ENCODE data around the gene GPN2. TPM values are rescaled to one million over a fixed set of nuclear protein-coding genes. Genes with fewer than 3 reads are reported as not detected.
"Not testable (repeated sequence)": the region's sequence is repeated elsewhere in the genome, so short reads cannot be mapped to it uniquely, and the experiment has no call there.

GPN2 gene
- total RNA-seq, 2 experiments from 2014 or later: 44.3 to 45.6 TPM

- POLR2A ChIA-PET: interaction anchor here (0.5 to 3.3 kb wide), 9 partner anchors 11 to 1746 kb away, joined by 3 to 18 read pairs (median 4); partner anchors contain the start of genes GPN2 and NUDC
- Mint-ChIP-seq H3K9me3 (ENCODE audit: low read depth) (no peaks in the 10 kb centered on the region), H3K4me3 (peak overlapping the region; percentile 94), H3K4me1 (peaks cover 17% of the 10 kb centered on the region), H3K27me3 (no peaks in the 10 kb centered on the region), H3K27ac (peak overlapping the region; percentile 100), H3K36me3 (ENCODE audit: low read depth) (peaks cover 3% of the 10 kb centered on the region)
- no peak for ATAC-seq
- DNase-seq: no peak
- CTCF ChIA-PET: interaction anchor here (0.6 to 3.2 kb wide), 7 partner anchors 11 to 683 kb away, joined by 3 to 20 read pairs (median 3); partner anchors contain the start of genes GPN2 and NUDC
- intact Hi-C loops (cut with DNase I, micrococcal nuclease): loop anchor here (1.0 to 2.0 kb wide), 6 partner anchors 11 to 400 kb away; partner anchors contain the start of genes GPN2 (in 2 of the 2), NUDC (in 2 of the 2) and WDTC1 (in 1 of the 2)
These were observed 10.9 kb upstream of the GPN2 start for GRCh38 chr1:26900815-26901511.

- peak within 1 kb of the TSS; percentile 94 for H3K4me3 Mint-ChIP-seq
- intact Hi-C loops (cut with DNase I, micrococcal nuclease): loop anchor here (1.0 to 2.0 kb wide), 6 partner anchors 10 to 399 kb away; partner anchors contain the start of genes GPN2 (in 2 of the 2), NUDC (in 2 of the 2) and WDTC1 (in 1 of the 2)
- no peaks in the 10 kb centered on the region for H3K27me3 Mint-ChIP-seq
- H3K27ac Mint-ChIP-seq: peak within 1 kb of the TSS; percentile 100
- ATAC-seq: peak; percentile 93
- POLR2A ChIA-PET: interaction anchor here (0.5 to 3.3 kb wide), 12 partner anchors 10 to 1747 kb away, joined by 3 to 18 read pairs (median 4); partner anchors contain the start of genes GPN2 and NUDC
- H3K9me3 Mint-ChIP-seq (ENCODE audit: low read depth): no peaks in the 10 kb centered on the region
- H3K4me1 Mint-ChIP-seq: peaks cover 17% of the 10 kb centered on the region
- CTCF ChIA-PET: interaction anchor here (0.6 to 3.2 kb wide), 10 partner anchors 10 to 683 kb away, joined by 3 to 20 read pairs (median 4); partner anchors contain the start of genes GPN2 and NUDC
- DNase-seq: peak; percentile 95
- H3K36me3 Mint-ChIP-seq (ENCODE audit: low read depth): peaks cover 5% of the 10 kb centered on the region
These were observed 10.1 kb upstream of the GPN2 start, which contains the start of gene GPATCH3 for GRCh38 chr1:26900001-26900814. Gene GPATCH3, minus strand, starts transcription at chr1:26900467. Its CDS starts 25 bp downstream, at chr1:26900442.

- no peak for DNase-seq
These were observed 7.3 kb upstream of the GPN2 start for GRCh38 chr1:26897351-26897750.

GRCh38 chr1:26894263-26894662, 4.2 kb upstream of the GPN2 start:
- POLR2A ChIA-PET: no interaction called here
- H3K27ac Mint-ChIP-seq: no peak overlapping the region
- intact Hi-C loops (cut with DNase I, micrococcal nuclease): no loop called here

More at GRCh38 chr1:26897351-26897750, 7.3 kb upstream of the GPN2 start:
- Mint-ChIP-seq H3K4me3 (no peak overlapping the region), H3K27me3 (no peaks in the 10 kb centered on the region), H3K9me3 (ENCODE audit: low read depth) (no peaks in the 10 kb centered on the region), H3K27ac (no peak overlapping the region), H3K4me1 (peaks cover 17% of the 10 kb centered on the region), H3K36me3 (ENCODE audit: low read depth) (peaks cover 20% of the 10 kb centered on the region)
- CTCF ChIA-PET: interaction anchor here (0.7 to 1.5 kb wide), 3 partner anchors 7 to 407 kb away, joined by 3 to 11 read pairs (median 3); partner anchors contain the start of gene GPN2
- no peak for ATAC-seq
- POLR2A ChIA-PET: interaction anchor here (0.6 to 0.7 kb wide), 3 partner anchors 204 to 478 kb away, joined by 3 to 6 read pairs (median 5); no protein-coding TSS in a partner anchor
- intact Hi-C loops (cut with DNase I, micrococcal nuclease): no loop called here

GRCh38 chr1:26890467-26890796, 349 bp upstream of the GPN2 start:
- Mint-ChIP-seq H3K27me3 (no peaks in the 10 kb centered on the region), H3K36me3 (ENCODE audit: low read depth) (peaks cover 39% of the 10 kb centered on the region), H3K4me1 (peaks cover 22% of the 10 kb centered on the region), H3K9me3 (ENCODE audit: low read depth) (no peaks in the 10 kb centered on the region), H3K4me3 (peak overlapping the region; percentile 92), H3K27ac (peak overlapping the region; percentile 91)
- DNase-seq (no peak), ATAC-seq (peak; percentile 20)
- POLR2A ChIA-PET: interaction anchor here (0.5 to 2.6 kb wide), 14 partner anchors 10 to 1934 kb away, joined by 3 to 20 read pairs (median 4); partner anchors contain the start of genes DHDDS, GPATCH3 and NUDC
- CTCF ChIA-PET: interaction anchor here (0.6 to 2.4 kb wide), 11 partner anchors 8 to 306 kb away, joined by 3 to 20 read pairs (median 3); partner anchors contain the start of gene GPATCH3
- intact Hi-C loops (cut with DNase I, micrococcal nuclease): loop anchor here (1.0 to 2.0 kb wide), 5 partner anchors 10 to 265 kb away; partner anchors contain the start of genes GPATCH3 (in 2 of the 2), NUDC (in 2 of the 2) and SLC9A1 (in 1 of the 2)

More at GRCh38 chr1:26894263-26894662, 4.2 kb upstream of the GPN2 start:
- Mint-ChIP-seq H3K36me3 (ENCODE audit: low read depth) (peaks cover 23% of the 10 kb centered on the region), H3K9me3 (ENCODE audit: low read depth) (no peaks in the 10 kb centered on the region), H3K4me1 (peaks cover 13% of the 10 kb centered on the region), H3K27me3 (no peaks in the 10 kb centered on the region), H3K4me3 (no peak overlapping the region)
- DNase-seq (no peak), ATAC-seq (no peak)
- CTCF ChIA-PET: interaction anchor here (0.5 to 1.4 kb wide), 4 partner anchors 15 to 267 kb away, joined by 3 read pairs; partner anchors contain the start of gene SFN

DNA sequence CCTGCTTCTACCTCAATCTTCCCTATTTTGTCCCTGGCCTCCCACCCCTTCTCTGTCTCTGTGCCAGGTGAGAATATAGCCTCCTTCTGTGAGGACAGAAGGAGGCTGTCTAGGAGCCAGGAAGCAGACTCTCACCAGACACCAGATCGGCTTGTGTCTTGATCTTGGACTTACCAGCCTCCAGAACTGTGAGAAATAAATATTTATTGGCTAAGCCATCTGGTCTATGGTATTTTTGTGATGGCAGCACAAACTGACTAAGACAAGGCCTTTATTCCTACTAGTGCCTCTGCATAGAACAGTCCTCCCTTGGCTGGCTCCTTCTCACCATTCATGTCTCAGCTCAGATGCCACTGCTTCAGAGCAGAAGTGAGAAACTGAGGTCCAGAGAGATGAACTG, 1.9 kb downstream of the GPN2 start:
- Mint-ChIP-seq H3K4me1 (peaks cover 22% of the 10 kb centered on the region), H3K36me3 (ENCODE audit: low read depth) (peaks cover 46% of the 10 kb centered on the region), H3K4me3 (peak overlapping the region; percentile 92), H3K27ac (peak overlapping the region; percentile 91), H3K27me3 (no peaks in the 10 kb centered on the region), H3K9me3 (ENCODE audit: low read depth) (no peaks in the 10 kb centered on the region)
- CTCF ChIA-PET: interaction anchor here (0.9 to 2.5 kb wide), 6 partner anchors 9 to 286 kb away, joined by 3 to 12 read pairs (median 4); no protein-coding TSS in a partner anchor
- DNase-seq (no peak), ATAC-seq (no peak)
- intact Hi-C loops (cut with DNase I, micrococcal nuclease): no loop called here
- POLR2A ChIA-PET: interaction anchor here (2.1 kb wide), 1 partner anchor 12 kb away, joined by 8 read pairs; the partner anchor contains the start of gene GPATCH3

- CTCF ChIA-PET: interaction anchor here (0.6 to 2.5 kb wide), 20 partner anchors 8 to 1836 kb away, joined by 3 to 11 read pairs (median 4); partner anchors contain the start of gene GPATCH3
- intact Hi-C loops (cut with DNase I, micrococcal nuclease): no loop called here
- Mint-ChIP-seq H3K4me1 (peaks cover 22% of the 10 kb centered on the region), H3K27me3 (no peaks in the 10 kb centered on the region), H3K27ac (no peak overlapping the region), H3K9me3 (ENCODE audit: low read depth) (no peaks in the 10 kb centered on the region), H3K4me3 (no peak overlapping the region), H3K36me3 (ENCODE audit: low read depth) (peaks cover 51% of the 10 kb centered on the region)
- ATAC-seq (no peak), DNase-seq (peak; percentile 19)
- POLR2A ChIA-PET: interaction anchor here (0.6 to 2.1 kb wide), 7 partner anchors 13 to 1265 kb away, joined by 3 to 10 read pairs (median 5); partner anchors contain the start of gene GPATCH3
These were observed 3.0 kb downstream of the GPN2 start for GRCh38 chr1:26887125-26887524.

GRCh38 chr1:26882696-26883463, 7.2 kb downstream of the GPN2 start:
- CTCF ChIA-PET: interaction anchor here (0.6 to 3.1 kb wide), 5 partner anchors 17 to 280 kb away, joined by 3 to 14 read pairs (median 3); no protein-coding TSS in a partner anchor
- ATAC-seq: no peak
- H3K27ac Mint-ChIP-seq: no peak overlapping the region

DNA sequence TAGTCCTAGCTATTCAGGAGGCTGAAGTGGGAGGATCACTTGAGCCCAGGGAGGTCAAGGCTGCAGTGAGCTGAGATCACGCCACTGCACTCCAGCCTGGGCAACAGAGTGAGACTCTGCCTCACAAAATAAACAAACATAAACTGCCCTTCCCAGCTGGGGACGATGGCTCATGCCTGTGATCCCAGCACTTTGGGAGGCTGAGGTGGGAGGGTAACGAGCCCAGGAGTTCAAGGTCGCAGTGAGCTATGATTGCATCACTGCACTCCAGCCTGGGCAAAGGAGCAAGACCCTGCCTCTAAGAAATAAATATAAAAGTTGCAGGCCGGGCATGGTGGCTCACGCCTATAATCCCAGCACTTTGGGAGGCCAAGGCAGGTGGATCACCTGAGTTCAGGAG, 8.5 kb downstream of the GPN2 start:
- intact Hi-C loops (cut with DNase I, micrococcal nuclease); H3K27me3 Mint-ChIP-seq; DNase-seq; H3K4me3 Mint-ChIP-seq; H3K27ac Mint-ChIP-seq; H3K9me3 Mint-ChIP-seq (ENCODE audit: low read depth); ATAC-seq; H3K4me1 Mint-ChIP-seq: not testable (repeated sequence)
- ChIA-PET CTCF (interaction anchor here (0.6 to 3.1 kb wide), 10 partner anchors 8 to 282 kb away, joined by 3 to 14 read pairs (median 4); no protein-coding TSS in a partner anchor), POLR2A (interaction anchor here (0.5 kb wide), 1 partner anchor 86 kb away, joined by 11 read pairs; no protein-coding TSS in a partner anchor)
- peaks cover 52% of the 10 kb centered on the region for H3K36me3 Mint-ChIP-seq (ENCODE audit: low read depth)

More at GRCh38 chr1:26882696-26883463, 7.2 kb downstream of the GPN2 start:
- no peak for DNase-seq
- H3K36me3 Mint-ChIP-seq (ENCODE audit: low read depth): peaks cover 52% of the 10 kb centered on the region
- peaks cover 3% of the 10 kb centered on the region for H3K4me1 Mint-ChIP-seq
- no peaks in the 10 kb centered on the region for H3K9me3 Mint-ChIP-seq (ENCODE audit: low read depth)
- H3K4me3 Mint-ChIP-seq: no peak overlapping the region
- POLR2A ChIA-PET: no interaction called here
- H3K27me3 Mint-ChIP-seq: no peaks in the 10 kb centered on the region
- intact Hi-C loops (cut with DNase I, micrococcal nuclease): no loop called here

All from activated CD4-positive, alpha-beta T cell treated with anti-CD3 and anti-CD28 coated beads for 36 hours (primary cell).